Breast epithelium (tissue), 4 donors: Measurements from ENCODE around the gene MPP4. TPM values are rescaled to one million over a fixed set of nuclear protein-coding genes. Genes with fewer than 3 reads are reported as not detected.

Source experiments
- DNase-seq, 2 donors: peaks; one replicate each; pipeline ENCODE4 v3.0.0-alpha.2; 2019; ENCODE audit warnings: low spot score in 2 of 2
- H3K27ac ChIP-seq, 2 donors: fragments of 200-600 bp; sonication (generic) in 1 of 2; one replicate each; pipeline ENCODE4 v1.5.1; 2016 to 2019; ENCODE audit warnings: mild to moderate bottlenecking in 1 of 2
- H3K27me3 ChIP-seq, 2 donors: fragments of 200-600 bp; sonication (generic) in 1 of 2; one replicate each; pipeline versions ENCODE4 v1.5.1 to v1.6.0; 2017 to 2019; ENCODE audit warnings: control low read depth in 1 of 2, mild to moderate bottlenecking in 1 of 2
- H3K36me3 ChIP-seq: fragments of 200-600 bp; one replicate; pipeline ENCODE4 v1.5.1; 2019
- H3K4me1 ChIP-seq, 2 donors: fragments of 200-600 bp; sonication (generic); one replicate each; pipeline ENCODE4 v1.5.1; 2016 to 2019; ENCODE audit warnings: control low read depth in 1 of 2
- H3K4me3 ChIP-seq, 3 donors: fragments of 200-600 bp; sonication (generic); 1 replicate in 2 of 3; 2 replicates in 1 of 3; pipeline ENCODE4 v1.5.1; 2016 to 2019; ENCODE audit warnings: mild to moderate bottlenecking in 3 of 3, moderate library complexity in 2 of 3
- H3K9me3 ChIP-seq, 2 donors: fragments of 200-600 bp; sonication (generic) in 1 of 2; one replicate each; pipeline ENCODE4 v1.5.1; 2016 to 2019; ENCODE audit warnings: control low read depth in 1 of 2
- POLR2A ChIP-seq: fragments of 450-650 bp; IDR thresholded peaks from one replicate; pipeline ENCODE4 v1.6.1; 2016; ENCODE audit warnings: antibody characterized with exemption, mild to moderate bottlenecking, moderate library complexity
- POLR2AphosphoS5 ChIP-seq, 3 donors: sonication (generic); formaldehyde crosslinking; IDR thresholded peaks; one replicate each; pipeline ENCODE4 v1.6.1; 2017; ENCODE audit warnings: antibody characterized with exemption in 3 of 3
- intact Hi-C: fragments of 100-400 bp; cut with DNase I; formaldehyde crosslinking; loops from one replicate; pipeline ENCODE4 v1.15.1; 2023; ENCODE audit warnings: low total_unique reads
- total RNA-seq, 3 donors: library from RNA; depleted of rRNA; stranded (reverse); fragments of >200 nt; gene quantifications; one replicate each; pipeline ENCODE4 v1.1.0, GENCODE V29; 2016
- TF ChIP-seq, protein P1 (sequence below), 3 donors: fragments of 450-650 bp; IDR thresholded peaks; one replicate each; pipeline ENCODE4 v1.5.1; 2016 to 2017; ENCODE audit warnings: antibody characterized with exemption in 3 of 3, mild to moderate bottlenecking in 3 of 3, moderate library complexity in 3 of 3

Gene MPP4
- total RNA-seq, 3 donors from 2014 or later, result 0.16 to 0.29 TPM; not detected in 1

GRCh38 chr2:201656102-201656501, 42.3 kb downstream of the MPP4 start:
- H3K4me1 ChIP-seq, result no peaks in the 10 kb centered on the region
- intact Hi-C loops, result no loop called here
- no peaks in the 10 kb centered on the region for H3K27me3 ChIP-seq
- H3K27ac ChIP-seq, result no peak overlapping the region
- no peaks in the 10 kb centered on the region for H3K36me3 ChIP-seq
- no peak for DNase-seq
- H3K4me3 ChIP-seq, result no peak overlapping the region
- no peaks in the 10 kb centered on the region for H3K9me3 ChIP-seq
- TF ChIP-seq POLR2A (no peak), POLR2AphosphoS5 (IDR thresholded peaks at IDR 0.05) (no peak)
- TF ChIP-seq, protein P1, sequence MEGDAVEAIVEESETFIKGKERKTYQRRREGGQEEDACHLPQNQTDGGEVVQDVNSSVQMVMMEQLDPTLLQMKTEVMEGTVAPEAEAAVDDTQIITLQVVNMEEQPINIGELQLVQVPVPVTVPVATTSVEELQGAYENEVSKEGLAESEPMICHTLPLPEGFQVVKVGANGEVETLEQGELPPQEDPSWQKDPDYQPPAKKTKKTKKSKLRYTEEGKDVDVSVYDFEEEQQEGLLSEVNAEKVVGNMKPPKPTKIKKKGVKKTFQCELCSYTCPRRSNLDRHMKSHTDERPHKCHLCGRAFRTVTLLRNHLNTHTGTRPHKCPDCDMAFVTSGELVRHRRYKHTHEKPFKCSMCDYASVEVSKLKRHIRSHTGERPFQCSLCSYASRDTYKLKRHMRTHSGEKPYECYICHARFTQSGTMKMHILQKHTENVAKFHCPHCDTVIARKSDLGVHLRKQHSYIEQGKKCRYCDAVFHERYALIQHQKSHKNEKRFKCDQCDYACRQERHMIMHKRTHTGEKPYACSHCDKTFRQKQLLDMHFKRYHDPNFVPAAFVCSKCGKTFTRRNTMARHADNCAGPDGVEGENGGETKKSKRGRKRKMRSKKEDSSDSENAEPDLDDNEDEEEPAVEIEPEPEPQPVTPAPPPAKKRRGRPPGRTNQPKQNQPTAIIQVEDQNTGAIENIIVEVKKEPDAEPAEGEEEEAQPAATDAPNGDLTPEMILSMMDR (IDR thresholded peaks at IDR 0.05), result no peak

DNA sequence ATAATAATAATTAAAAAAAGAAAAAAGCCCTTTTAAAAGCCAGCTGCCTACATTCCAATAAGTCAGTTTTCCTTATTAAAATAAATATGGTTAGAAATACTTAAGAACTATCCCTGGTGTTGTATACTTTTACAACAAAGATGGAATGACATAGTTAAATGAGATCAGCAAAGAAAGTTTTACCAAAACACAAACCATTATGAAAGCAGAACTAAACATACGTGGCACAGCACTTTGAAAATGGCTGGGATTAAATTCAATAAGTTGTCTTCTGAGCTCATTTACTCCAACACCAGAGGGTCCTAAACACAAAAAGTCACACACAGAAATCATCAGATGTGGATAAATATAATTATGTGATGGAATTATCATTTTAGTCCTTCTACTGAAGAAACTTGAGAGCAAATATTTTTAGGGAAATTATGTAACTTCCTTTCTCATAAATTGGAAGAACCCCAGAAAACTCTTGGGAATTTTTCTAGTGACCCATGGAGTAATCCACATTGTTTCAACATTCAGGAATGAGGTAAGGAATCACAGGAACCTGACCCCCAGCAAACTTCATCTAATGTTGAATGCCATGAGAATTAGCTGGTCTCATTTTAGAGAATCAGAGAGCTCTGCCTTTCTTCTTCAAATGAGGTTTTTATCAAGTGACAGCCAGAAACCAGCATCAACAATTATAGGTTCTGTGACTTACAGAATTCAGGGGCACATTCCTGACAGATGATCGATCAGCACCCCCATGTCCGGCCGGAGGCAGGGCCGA, 43.6 kb downstream of the MPP4 start:
- H3K36me3 ChIP-seq, result no peaks in the 10 kb centered on the region
- H3K27me3 ChIP-seq, result no peaks in the 10 kb centered on the region
- TF ChIP-seq, protein P1 (IDR thresholded peaks at IDR 0.05), result no peak
- TF ChIP-seq POLR2AphosphoS5 (IDR thresholded peaks at IDR 0.05) (no peak), POLR2A (no peak)
- H3K9me3 ChIP-seq, result no peaks in the 10 kb centered on the region
- H3K27ac ChIP-seq, result no peak overlapping the region
- H3K4me1 ChIP-seq, result no peaks in the 10 kb centered on the region
- DNase-seq, result no peak
- intact Hi-C loops, result no loop called here
- no peak overlapping the region for H3K4me3 ChIP-seq

DNA sequence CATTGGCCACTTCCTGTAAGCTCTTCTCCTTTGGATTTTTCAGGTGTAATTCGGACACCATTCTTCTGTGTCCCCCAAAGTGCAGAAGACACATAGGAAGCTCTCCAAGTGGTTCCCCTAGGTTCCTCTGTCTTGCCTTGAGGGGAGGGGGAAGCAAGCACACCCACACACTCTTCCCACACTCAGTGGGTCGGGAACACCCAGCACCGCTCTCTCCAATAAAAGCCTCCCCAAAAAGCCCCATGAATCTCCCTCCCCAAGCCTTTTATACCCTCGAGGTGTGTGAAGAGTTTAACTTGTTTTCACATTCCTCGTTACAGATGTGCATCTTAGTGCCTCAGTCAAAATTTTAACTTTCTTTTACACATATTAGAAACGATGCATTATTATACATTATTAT, 45.2 kb downstream of the MPP4 start:
- H3K27ac ChIP-seq, result peak overlapping the region in 1 of 2 donors; percentile 35
- intact Hi-C loops, result no loop called here
- H3K4me3 ChIP-seq, result no peak overlapping the region

GRCh38 chr2:201649442-201649841, 49.0 kb downstream of the MPP4 start:
- intact Hi-C loops, result no loop called here
- Histone ChIP-seq H3K36me3 (no peaks in the 10 kb centered on the region), H3K27me3 (no peaks in the 10 kb centered on the region), H3K4me3 (no peak overlapping the region), H3K27ac (no peak overlapping the region), H3K9me3 (no peaks in the 10 kb centered on the region), H3K4me1 (no peaks in the 10 kb centered on the region)
- TF ChIP-seq, protein P1 (IDR thresholded peaks at IDR 0.05), result no peak
- TF ChIP-seq POLR2AphosphoS5 (IDR thresholded peaks at IDR 0.05) (no peak), POLR2A (no peak)
- DNase-seq, result no peak

More for the DNA sequence above, 45.2 kb downstream of the MPP4 start:
- TF ChIP-seq POLR2AphosphoS5 (IDR thresholded peaks at IDR 0.05) (no peak), POLR2A (no peak)
- TF ChIP-seq, protein P1 (IDR thresholded peaks at IDR 0.05), result no peak
- H3K36me3 ChIP-seq, result no peaks in the 10 kb centered on the region
- H3K27me3 ChIP-seq, result no peaks in the 10 kb centered on the region
- DNase-seq, result no peak
- no peaks in the 10 kb centered on the region for H3K9me3 ChIP-seq
- no peaks in the 10 kb centered on the region for H3K4me1 ChIP-seq

DNA sequence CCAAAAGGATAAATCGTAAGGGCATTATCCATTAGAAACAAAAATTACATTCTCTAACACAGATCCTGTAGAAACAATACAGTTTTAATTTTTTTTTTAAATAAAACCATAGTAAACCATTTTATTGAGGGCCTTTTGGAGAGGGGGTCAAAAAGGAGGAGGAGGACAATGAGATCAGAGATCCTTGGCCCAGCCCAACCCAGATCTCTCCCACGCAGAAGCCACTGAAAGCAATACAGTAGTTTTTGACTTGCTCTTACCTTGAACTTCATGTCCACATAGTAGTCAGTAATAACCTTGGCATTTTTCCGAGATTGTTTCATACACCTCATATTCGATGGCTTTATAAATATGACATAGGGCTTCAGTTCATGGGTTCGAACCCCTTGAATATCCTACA, 51.0 kb downstream of the MPP4 start:
- H3K4me3 ChIP-seq, result no peak overlapping the region
- no peaks in the 10 kb centered on the region for H3K27me3 ChIP-seq
- DNase-seq, result no peak
- no peak for TF ChIP-seq POLR2AphosphoS5 (IDR thresholded peaks at IDR 0.05)
- no peak for TF ChIP-seq POLR2A
- TF ChIP-seq, protein P1 (IDR thresholded peaks at IDR 0.05), result no peak
- H3K36me3 ChIP-seq, result no peaks in the 10 kb centered on the region
- no peak overlapping the region for H3K27ac ChIP-seq
- no peaks in the 10 kb centered on the region for H3K4me1 ChIP-seq
- no peaks in the 10 kb centered on the region for H3K9me3 ChIP-seq
- intact Hi-C loops, result no loop called here
